ENCODE data around the gene EP400.

Gene EP400

GRCh38 chr12:131913666-131914065, 36.1 kb upstream of the EP400 start:
- DNase-seq, result no peak

- DNase-seq, result no peak
Measured at GRCh38 chr12:131914179-131914702, 35.5 kb upstream of the EP400 start.

GRCh38 chr12:131915000-131915689, 34.6 kb upstream of the EP400 start:
- DNase-seq, result no peak

GRCh38 chr12:131915823-131916222, 33.9 kb upstream of the EP400 start:
- no peak for DNase-seq

DNA sequence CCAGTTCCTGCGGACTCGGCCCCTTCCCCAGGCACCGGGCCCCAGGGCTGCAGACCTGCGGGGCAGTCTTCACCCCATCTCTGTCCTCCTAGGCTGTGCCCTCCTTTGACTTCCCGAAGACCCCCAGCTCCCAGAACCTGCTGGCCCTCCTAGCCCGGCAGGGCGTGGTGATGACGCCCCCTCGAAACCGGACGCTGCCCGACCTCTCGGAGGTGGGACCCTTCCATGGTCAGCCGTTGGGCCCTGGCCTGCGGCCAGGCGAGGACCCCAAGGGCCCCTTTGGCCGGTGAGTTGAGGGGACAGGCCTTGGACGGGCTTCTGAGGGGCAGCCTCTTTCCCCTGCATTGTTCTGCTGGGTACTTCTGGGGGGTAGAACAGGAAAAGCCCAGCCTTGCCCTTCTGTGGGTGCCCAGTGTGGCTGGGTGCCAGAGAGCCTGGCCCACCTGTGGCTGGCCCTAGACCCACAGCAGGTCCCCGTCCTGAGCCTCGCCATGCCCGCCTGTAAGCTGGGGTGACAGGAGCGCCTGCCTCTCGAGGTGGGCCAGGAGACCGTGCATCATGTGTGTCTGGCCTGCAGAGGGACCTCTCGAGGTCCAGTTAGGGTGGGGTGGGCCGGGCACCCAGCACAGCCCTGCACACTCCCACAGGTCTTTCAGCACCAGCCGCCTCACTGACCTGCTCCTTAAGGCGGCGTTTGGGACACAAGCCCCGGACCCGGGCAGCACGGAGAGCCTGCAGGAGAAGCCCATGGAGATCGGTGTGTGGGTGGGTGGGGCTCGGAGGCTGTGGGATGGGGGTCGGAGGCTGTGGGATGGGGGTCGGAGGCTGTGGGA, 33.2 kb upstream of the EP400 start:
- no peak for DNase-seq

DNA sequence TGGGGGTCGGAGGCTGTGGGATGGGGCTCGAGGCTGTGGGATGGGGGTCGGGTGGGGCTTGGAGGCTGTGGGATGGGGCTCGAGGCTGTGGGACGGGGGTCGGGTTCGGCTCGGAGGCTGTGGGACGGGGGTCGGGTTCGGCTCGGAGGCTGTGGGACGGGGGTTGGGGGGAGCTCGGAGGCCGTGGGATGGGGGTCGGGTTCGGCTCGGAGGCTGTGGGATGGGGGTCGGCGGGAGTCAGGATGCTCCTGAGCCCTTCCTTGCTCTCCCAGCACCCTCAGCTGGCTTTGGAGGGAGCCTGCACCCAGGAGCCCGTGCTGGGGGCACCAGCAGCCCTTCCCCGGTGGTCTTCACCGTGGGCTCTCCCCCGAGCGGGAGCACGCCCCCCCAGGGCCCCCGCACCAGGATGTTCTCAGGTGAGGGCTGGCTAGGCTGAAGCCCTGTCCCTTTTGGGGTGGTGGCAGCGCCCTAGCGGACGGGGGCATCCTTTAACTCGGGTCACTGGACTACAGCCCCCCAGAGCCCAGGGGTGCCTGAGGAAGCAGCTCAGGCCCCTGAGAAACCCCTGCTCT, 32.5 kb upstream of the EP400 start:
- no peak for DNase-seq

- DNase-seq, result no peak
Measured at GRCh38 chr12:131917711-131918306, 31.9 kb upstream of the EP400 start.

DNA sequence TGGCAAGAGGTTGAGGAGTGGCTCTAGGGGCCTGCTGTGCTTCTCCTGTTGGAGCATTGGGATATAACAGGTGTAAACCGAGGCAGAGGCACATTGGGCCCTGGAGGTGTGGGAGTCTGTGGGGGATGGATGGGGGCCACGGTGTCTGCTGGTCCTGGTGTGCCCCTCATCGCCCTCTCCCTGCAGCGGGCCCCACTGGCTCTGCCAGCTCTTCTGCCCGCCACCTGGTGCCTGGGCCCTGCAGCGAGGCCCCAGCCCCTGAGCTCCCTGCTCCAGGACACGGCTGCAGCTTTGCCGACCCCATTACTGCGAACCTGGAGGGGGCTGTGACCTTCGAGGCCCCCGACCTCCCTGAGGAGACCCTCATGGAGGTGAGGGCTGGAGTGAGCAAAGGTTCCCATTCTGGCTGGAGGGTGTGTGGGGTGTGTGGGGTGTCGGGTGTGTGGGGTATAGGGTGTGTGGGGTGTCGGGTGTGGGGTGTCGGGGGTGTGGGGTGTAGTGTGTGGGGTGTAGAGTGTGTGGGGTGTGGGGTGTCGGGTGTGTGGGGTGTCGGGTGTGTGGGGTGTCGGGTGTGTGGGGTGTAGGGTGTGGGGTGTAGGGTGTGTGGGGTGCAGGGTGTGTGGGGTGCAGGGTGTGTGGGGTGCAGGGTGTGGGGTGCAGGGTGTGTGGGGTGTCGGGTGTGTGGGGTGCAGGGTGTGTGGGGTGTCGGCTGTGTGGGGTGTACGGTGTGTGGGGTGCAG, 31.3 kb upstream of the EP400 start:
- DNase-seq, result no peak

DNA sequence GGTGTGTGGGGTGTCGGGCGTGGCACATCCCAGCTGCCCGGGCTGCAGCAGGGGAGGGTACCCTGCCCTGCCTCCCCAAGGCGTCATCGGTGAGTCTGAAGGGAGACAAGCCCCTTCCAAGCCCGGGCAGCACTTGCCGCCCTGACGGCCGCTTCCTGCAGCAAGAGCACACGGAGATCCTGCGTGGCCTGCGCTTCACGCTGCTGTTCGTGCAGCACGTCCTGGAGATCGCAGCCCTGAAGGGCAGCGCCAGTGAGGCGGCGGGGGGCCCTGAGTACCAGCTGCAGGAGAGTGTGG, 30.7 kb upstream of the EP400 start:
- DNase-seq, result no peak

DNA sequence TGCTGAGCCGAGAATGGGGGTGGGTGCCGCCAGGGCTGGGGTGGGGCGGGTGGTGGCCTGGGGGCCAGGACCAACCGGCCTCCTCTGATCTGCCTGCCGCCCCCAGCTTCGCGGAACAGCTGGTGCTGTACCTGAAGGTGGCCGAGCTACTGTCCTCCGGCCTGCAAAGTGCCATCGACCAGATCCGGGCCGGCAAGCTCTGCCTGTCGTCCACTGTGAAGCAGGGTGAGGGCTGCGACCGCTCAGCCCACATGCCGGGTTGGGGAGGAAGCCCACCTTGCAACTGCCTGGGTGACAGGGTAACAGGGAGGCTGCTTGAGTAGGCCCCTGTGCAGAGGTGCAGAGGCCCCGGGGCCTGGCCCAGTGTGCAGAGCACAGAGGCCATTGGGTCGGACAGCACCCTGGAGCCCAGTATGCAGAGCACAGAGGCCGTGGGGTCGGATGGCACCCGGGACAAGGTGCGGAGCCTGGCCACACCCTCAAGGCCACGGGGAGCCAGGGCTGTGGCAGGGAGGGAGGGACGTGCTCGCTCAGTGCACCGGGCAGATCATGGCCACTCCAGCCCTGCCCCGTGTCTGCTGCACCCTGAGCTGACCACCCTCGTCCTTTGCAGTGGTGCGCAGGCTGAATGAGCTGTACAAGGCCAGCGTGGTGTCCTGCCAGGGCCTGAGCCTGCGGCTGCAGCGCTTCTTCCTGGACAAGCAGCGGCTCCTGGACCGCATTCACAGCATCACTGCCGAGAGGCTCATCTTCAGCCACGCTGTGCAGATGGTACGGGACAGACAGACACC, 30.2 kb upstream of the EP400 start:
- DNase-seq, result no peak

DNA sequence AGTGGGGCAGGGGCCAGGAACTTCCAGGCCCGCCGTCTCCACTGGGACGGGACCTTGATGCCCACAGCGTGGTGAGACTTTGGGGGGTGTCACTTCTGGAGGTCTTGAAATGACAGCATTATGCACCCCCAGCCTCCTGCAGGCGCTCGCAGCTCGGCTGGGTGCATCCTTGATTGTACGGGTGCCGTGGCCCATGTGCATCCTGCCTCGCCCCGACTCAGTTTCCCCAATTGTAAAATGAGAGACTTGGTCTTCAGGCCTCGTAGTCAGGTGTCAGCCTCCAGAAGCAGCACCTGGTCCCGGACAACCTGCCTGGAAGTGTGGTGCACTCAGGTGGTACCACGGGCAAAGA, 29.6 kb upstream of the EP400 start:
- no peak for DNase-seq

DNA sequence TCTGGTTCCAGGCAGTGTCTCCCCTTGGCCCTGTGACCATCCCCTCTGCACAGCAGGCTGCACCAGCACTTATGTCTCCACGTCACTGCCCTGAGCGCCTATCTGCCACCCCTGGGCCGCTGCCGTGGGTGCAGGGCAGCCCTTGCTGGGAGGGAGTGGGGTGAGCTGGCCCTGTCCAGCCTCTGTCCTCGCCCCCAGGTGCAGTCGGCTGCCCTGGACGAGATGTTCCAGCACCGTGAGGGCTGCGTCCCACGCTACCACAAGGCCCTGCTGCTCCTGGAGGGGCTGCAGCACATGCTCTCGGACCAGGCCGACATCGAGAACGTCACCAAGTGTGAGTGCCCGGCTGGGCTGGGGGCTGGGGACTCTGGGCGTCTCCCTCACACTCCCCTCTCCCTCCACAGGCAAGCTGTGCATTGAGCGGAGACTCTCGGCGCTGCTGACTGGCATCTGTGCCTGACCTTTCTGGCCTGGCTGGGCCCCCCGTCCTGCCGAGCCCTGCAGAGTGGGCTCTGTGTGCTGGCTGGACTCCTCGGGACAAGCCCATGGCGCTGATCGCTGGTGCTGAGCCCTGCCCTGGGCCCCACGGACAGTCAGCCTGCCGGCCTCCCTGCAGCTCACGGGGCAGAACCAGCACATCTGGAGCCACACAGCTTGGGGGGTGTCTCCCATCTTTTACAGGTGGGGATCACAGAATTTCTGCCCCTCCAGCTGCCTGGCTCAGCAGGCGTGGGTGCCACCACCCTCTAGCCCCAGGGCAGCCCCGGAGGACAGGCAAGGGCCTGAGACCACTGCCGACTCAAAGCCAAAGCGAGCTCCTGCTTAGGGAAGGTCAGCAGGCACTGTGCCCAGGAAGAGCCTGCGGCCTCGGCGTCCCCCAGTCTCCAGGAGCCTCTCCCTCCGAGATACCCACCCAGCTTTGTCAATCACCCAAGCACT, 28.6 kb upstream of the EP400 start:
- DNase-seq, result no peak

GRCh38 chr12:131921866-131922769, 27.6 kb upstream of the EP400 start:
- DNase-seq, result no peak

DNA sequence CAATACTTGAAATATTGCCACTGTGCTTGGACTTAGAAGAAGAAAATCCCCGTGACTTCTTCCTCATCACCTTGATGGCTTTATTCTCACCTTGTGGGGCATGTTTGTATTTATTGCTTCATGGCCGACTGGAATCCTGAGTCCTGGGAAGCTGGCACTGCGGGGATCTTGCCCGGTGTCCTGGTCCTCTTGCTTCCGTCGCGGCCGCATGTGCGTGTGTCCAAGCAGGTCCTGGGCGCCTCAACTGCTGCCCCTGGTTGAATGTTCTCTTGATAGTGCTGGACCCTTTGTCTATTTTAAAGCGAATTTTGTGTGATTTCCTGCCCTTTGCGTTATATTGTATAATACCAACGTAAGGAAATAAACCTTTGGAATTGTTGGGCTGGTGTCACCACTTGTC, 27.0 kb upstream of the EP400 start:
- no peak for DNase-seq

- DNase-seq, result no peak
Measured at GRCh38 chr12:131923260-131923659, 26.5 kb upstream of the EP400 start.

DNA sequence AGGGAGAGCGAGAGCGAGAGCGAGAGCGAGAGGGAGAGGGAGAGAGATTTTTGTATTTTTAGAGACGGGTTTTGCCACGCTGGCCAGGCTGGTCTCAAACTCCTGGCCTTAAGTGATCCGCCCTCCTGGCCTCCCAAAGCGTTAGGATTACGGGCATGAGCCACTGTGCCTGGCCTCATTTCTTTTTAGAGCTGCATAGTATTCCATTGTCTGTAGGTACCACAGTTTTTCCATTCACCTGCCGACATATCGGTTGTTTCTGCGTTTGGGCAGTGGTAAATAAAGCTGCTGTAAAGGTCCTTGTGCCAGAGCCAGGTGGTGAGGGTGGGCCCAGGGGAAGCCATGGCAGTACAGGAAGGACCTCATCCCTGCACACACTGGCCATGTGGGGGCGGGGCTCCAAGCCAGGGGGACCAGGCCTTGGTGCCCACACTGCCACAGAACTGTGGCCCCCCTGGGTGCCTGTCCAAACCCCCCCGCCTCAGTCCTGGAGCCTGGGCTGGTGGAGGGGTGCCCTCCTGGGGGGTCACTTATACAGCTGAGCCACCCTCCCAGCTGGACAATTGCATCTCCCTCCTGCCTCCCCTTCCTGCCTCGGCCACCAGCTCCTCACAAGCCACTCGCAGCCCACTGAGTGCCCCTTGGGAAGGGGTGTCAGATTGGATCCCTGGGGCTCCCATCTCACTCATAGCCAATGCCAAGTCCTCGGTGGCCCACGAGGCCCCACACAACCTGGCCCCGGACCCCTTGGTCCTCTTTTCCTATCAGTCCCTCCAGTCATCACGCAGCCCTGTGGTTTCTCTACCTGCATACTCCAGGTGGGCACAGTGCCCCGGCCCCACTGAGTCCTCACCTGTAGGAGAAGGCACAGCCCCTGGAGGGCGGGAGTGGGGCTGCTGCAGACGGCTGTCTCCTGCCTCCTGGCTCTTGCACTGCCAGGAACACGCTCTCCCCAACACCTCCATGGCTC, 22.3 kb upstream of the EP400 start:
- DNase-seq, result no peak

DNA sequence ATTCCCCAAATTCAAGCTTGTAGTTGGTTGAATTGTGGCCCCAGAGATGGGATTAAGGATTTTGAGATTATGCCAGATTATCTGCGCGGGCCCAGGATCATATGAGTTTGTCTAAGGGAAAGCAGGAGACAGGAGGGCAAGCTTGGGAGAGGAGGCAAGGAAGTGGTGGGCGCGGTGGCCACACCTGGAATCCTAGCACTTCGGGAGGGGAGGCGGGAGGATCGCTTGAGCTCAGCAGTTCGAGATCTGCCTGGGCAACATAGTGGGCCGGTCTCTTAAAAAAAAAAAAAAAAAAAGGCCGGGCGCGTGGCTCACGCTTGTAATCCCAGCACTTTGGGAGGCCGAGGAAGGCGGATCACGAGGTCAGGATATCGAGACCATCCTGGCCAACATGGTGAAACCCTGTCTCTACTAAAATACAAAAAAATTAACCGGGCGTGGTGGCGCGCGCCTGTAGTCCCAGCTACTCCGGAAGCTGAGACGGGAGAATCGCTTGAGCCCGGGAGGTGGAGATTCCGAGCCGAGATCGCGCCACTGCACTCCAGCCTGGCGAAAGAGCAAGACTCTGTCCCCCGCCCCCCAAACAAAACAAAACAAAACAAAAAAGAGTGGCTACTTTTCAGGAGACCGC, 21.5 kb upstream of the EP400 start:
- DNase-seq, result no peak

Data from effector CD8-positive, alpha-beta T cell (primary cell).